ENCODE data around the gene ZNF350. TPM values are rescaled to one million over a fixed set of nuclear protein-coding genes. Genes with fewer than 3 reads are reported as not detected.

The ZNF350 gene
- total and polyA plus RNA-seq, 2 donors (not counting 3 experiments of a cell fraction or from before 2014, with no cell fraction given): 2.6 to 9.8 TPM

DNA sequence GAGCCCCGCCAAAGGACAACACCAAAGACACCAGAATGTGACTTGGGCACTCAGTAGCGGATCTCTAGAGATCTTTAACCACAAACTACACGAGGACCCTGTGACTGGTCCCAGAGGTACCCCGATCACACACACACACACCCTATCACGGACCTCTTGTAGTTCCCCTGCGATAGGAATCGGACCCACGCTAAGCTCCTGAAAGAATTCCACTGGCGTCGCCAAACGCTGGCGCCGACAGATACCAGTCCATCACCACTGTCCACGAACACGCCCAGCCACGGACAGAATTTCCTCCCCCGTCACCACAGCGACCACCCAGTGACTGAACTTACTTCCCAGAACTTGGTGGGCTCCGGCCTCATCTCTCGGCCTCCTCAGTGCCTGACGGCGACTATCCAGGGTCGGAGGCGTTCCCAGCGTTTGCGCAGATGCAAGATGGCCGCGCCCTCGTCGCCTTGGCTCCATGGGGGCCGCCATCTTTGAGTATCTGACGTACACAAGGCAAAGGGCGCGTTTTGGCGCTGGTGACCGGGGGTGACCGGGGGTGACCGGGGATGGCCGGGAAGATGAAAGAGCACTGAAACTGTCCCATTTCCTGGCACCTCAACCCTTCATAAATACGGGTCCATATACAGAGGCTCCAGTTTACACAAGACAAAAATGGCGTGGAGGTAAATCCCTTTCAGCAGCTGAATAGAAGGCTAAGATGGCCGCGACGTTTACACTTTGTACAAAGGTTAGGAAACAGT is 21.3 kb upstream of the ZNF350 start, which contains the start of gene ZNF615:
Gene ZNF615, minus strand, starts transcription at position 406 of the 752 bp plus-strand sequence. CDS start 4,500 bp downstream, outside the sequence.
- DNase-seq (ENCODE audit: low read depth, low spot score) (peak; percentile 91), FAIRE-seq (peak; percentile 88)
- Histone ChIP-seq H2AFZ (ENCODE audit: low read depth, low read length) (peak within 1 kb of the TSS; percentile 94), H3K4me1 (ENCODE audit: control insufficient read depth, extremely low read depth, insufficient read depth, low read length) (peaks cover 7% of the 10 kb centered on the region), H3K79me2 (ENCODE audit: control insufficient read depth, insufficient read depth, low read length) (no peaks in the 10 kb centered on the region), H3K4me3 (replicated peaks in 1 of 3; ENCODE audit: insufficient read depth in 1 of 3, low read depth in 1 of 3, low read length in 3 of 3) (peak within 1 kb of the TSS; percentile 57 to 76 (median 69)), H3K36me3 (ENCODE audit: control insufficient read depth in 2 of 2, extremely low read depth in 1 of 2, insufficient read depth in 2 of 2, low read length in 2 of 2) (peaks cover 0 to 3% of the 10 kb centered on the region in 2 experiments), H4K20me1 (replicated peaks; ENCODE audit: control insufficient read depth, extremely low read depth, insufficient read depth, low read length) (no peaks in the 10 kb centered on the region), H3K9ac (replicated peaks; ENCODE audit: extremely low read depth, insufficient read depth, low read length) (peak within 1 kb of the TSS; percentile 94), H3K27ac (ENCODE audit: insufficient read depth, low read depth, low read length) (peak within 1 kb of the TSS; percentile 83), H3K9me1 (replicated peaks; ENCODE audit: control insufficient read depth, extremely low read depth, insufficient read depth, low read length) (no peaks in the 10 kb centered on the region), H3K9me3 (replicated peaks; ENCODE audit: control insufficient read depth, insufficient read depth, low read length) (no peaks in the 10 kb centered on the region), H3K27me3 (ENCODE audit: control insufficient read depth in 2 of 2, insufficient read depth in 2 of 2, low read length in 2 of 2) (no peaks in the 10 kb centered on the region), H3K4me2 (ENCODE audit: insufficient read depth, low read length) (peak within 1 kb of the TSS; percentile 57)
- TF ChIP-seq JUN (IDR thresholded peaks at IDR 0.05; ENCODE audit: borderline replicate concordance, insufficient read depth, insufficient read length, low read depth) (no peak), EZH2 (IDR thresholded peaks at IDR 0.05; ENCODE audit: borderline replicate concordance, low read depth, low read length, severe bottlenecking) (no peak), POLR2AphosphoS5 (IDR thresholded peaks at IDR 0.05; ENCODE audit: insufficient read depth, low read depth, low read length) (no peak)
- BruUV-seq (replicated peaks): no TSS peak
- CTCF ChIA-PET: interaction anchor here (1.4 kb wide), 1 partner anchor 230 kb away, joined by 3 read pairs; no protein-coding TSS in a partner anchor
- POLR2A ChIA-PET: interaction anchor here (1.5 kb wide), 1 partner anchor 20 kb away, joined by 4 read pairs; the partner anchor contains the start of gene ZNF614
- dilution Hi-C loops (cut with MboI; ENCODE audit: extremely low pct_ligation_motif_present, low sequenced_read_pairs) (no loop called here), intact Hi-C loops (cut with micrococcal nuclease) (loop anchor here (1.0 to 2.0 kb wide), 4 partner anchors 20 to 81 kb away; partner anchors contain the start of genes ZNF350, ZNF432, ZNF613 and ZNF614)

DNA sequence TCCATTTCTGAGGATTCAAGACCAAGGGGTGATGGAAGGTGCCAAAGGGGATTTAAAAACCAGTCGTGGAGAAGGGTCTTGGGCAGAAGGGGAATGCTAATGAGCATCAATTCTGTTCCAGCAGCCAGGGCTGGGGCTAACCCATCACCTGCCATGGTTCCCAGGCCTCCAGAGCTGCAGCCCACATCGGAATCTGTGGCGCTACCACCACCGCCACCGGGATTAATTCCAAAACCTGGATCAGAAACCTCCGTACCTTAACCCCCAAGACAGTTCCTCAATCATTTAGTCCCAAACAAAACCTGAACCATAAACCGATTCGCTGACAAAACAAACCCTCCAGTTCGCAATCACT is 20.8 kb upstream of the ZNF350 start:
- CTCF ChIA-PET: interaction anchor here (1.4 kb wide), 1 partner anchor 230 kb away, joined by 3 read pairs; no protein-coding TSS in a partner anchor
- H3K9me1 ChIP-seq (replicated peaks; ENCODE audit: control insufficient read depth, extremely low read depth, insufficient read depth, low read length): no peaks in the 10 kb centered on the region
- dilution Hi-C loops (cut with MboI; ENCODE audit: extremely low pct_ligation_motif_present, low sequenced_read_pairs) (no loop called here), intact Hi-C loops (cut with micrococcal nuclease) (no loop called here)
- H3K27ac ChIP-seq (ENCODE audit: insufficient read depth, low read depth, low read length): no peak overlapping the region
- TSS peak; percentile 17 for BruUV-seq (replicated peaks)
- H2AFZ ChIP-seq (ENCODE audit: low read depth, low read length): peak overlapping the region; percentile 94
- H3K4me1 ChIP-seq (ENCODE audit: control insufficient read depth, extremely low read depth, insufficient read depth, low read length): peaks cover 7% of the 10 kb centered on the region
- peak overlapping the region; percentile 57 to 76 (median 69) for H3K4me3 ChIP-seq (replicated peaks in 1 of 3; ENCODE audit: insufficient read depth in 1 of 3, low read depth in 1 of 3, low read length in 3 of 3)
- H3K36me3 ChIP-seq (ENCODE audit: control insufficient read depth in 2 of 2, extremely low read depth in 1 of 2, insufficient read depth in 2 of 2, low read length in 2 of 2): no peaks in the 10 kb centered on the region
- FAIRE-seq (peak; percentile 37), DNase-seq (ENCODE audit: low read depth, low spot score) (no peak)
- peak overlapping the region; percentile 57 for H3K4me2 ChIP-seq (ENCODE audit: insufficient read depth, low read length)
- H4K20me1 ChIP-seq (replicated peaks; ENCODE audit: control insufficient read depth, extremely low read depth, insufficient read depth, low read length): no peaks in the 10 kb centered on the region
- POLR2A ChIA-PET: interaction anchor here (1.5 kb wide), 1 partner anchor 21 kb away, joined by 4 read pairs; the partner anchor contains the start of gene ZNF614
- no peaks in the 10 kb centered on the region for H3K79me2 ChIP-seq (ENCODE audit: control insufficient read depth, insufficient read depth, low read length)
- no peak for TF ChIP-seq JUN (IDR thresholded peaks at IDR 0.05; ENCODE audit: borderline replicate concordance, insufficient read depth, insufficient read length, low read depth)
- no peak for TF ChIP-seq EZH2 (IDR thresholded peaks at IDR 0.05; ENCODE audit: borderline replicate concordance, low read depth, low read length, severe bottlenecking)
- no peak for TF ChIP-seq GATA2 (IDR thresholded peaks at IDR 0.05; ENCODE audit: insufficient read depth, insufficient read length, low read depth, low read length)
- no peak for TF ChIP-seq POLR2AphosphoS5 (IDR thresholded peaks at IDR 0.05; ENCODE audit: insufficient read depth, low read depth, low read length)
- TF ChIP-seq FOS (IDR thresholded peaks at IDR 0.05; ENCODE audit: borderline replicate concordance, insufficient read depth, low read length): no peak
- no peak for TF ChIP-seq POLR2A (IDR thresholded peaks at IDR 0.05; ENCODE audit: low read depth, low read length)
- no peaks in the 10 kb centered on the region for H3K9me3 ChIP-seq (replicated peaks; ENCODE audit: control insufficient read depth, insufficient read depth, low read length)
- peak overlapping the region; percentile 94 for H3K9ac ChIP-seq (replicated peaks; ENCODE audit: extremely low read depth, insufficient read depth, low read length)
- H3K27me3 ChIP-seq (ENCODE audit: control insufficient read depth in 2 of 2, insufficient read depth in 2 of 2, low read length in 2 of 2): no peaks in the 10 kb centered on the region

Data from endothelial cell of umbilical vein (primary cell).